ENCODE results near the gene FCHSD2. TPM values are rescaled to one million over a fixed set of nuclear protein-coding genes. Genes with fewer than 3 reads are reported as not detected.

The FCHSD2 gene
- total RNA-seq, 1 donor from 2014 or later = 10.0 TPM

DNA sequence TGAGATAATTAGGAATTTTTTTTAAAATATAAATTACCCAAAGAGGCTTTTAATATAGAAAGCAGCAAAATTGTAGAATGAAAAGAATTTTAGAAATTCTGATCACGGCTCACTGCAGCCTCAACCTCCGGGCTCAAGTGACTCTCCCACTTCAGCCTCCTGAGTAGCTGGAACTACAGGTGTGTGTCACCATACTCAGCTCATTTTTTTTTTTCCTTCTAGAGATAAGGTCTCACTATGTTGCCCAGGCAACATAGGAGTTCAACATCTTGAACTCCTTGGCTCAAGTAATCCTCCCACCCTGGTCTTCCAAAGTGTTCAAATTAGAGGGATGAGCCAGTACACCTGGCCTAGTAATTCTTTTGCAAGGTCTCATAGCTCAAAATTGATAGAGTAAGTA lies 251.2 kb downstream of the FCHSD2 start:
- TF ChIP-seq CTCF (IDR thresholded peaks at IDR 0.05; ENCODE audit: insufficient read depth, low read length, severe bottlenecking) = no peak

GRCh38 chr11:72886619-72887018 lies 255.5 kb downstream of the FCHSD2 start:
- no peak for DNase-seq (ENCODE audit: low read depth)
- TF ChIP-seq CTCF (IDR thresholded peaks at IDR 0.05; ENCODE audit: insufficient read depth, low read length, severe bottlenecking) = no peak
- Histone ChIP-seq H3K4me3 (ENCODE audit: low read depth, low read length) (no peak overlapping the region), H3K27me3 (ENCODE audit: control insufficient read depth, insufficient read depth, low read length) (no peaks in the 10 kb centered on the region), H3K36me3 (ENCODE audit: control insufficient read depth, insufficient read depth, low read length) (peaks cover 2% of the 10 kb centered on the region)
- FAIRE-seq = no peak

More for the DNA sequence above, 251.2 kb downstream of the FCHSD2 start:
- no peak for FAIRE-seq
- H3K36me3 ChIP-seq (ENCODE audit: control insufficient read depth, insufficient read depth, low read length) = peaks cover 2% of the 10 kb centered on the region
- DNase-seq (ENCODE audit: low read depth) = no peak
- no peaks in the 10 kb centered on the region for H3K27me3 ChIP-seq (ENCODE audit: control insufficient read depth, insufficient read depth, low read length)
- H3K4me3 ChIP-seq (ENCODE audit: low read depth, low read length) = no peak overlapping the region

GRCh38 chr11:72885749-72886609 lies 256.1 kb downstream of the FCHSD2 start:
- no peak for FAIRE-seq
- Histone ChIP-seq H3K27me3 (ENCODE audit: control insufficient read depth, insufficient read depth, low read length) (no peaks in the 10 kb centered on the region), H3K36me3 (ENCODE audit: control insufficient read depth, insufficient read depth, low read length) (peaks cover 2% of the 10 kb centered on the region), H3K4me3 (ENCODE audit: low read depth, low read length) (no peak overlapping the region)
- TF ChIP-seq CTCF (IDR thresholded peaks at IDR 0.05; ENCODE audit: insufficient read depth, low read length, severe bottlenecking) = no peak
- DNase-seq (ENCODE audit: low read depth) = no peak

GRCh38 chr11:72876147-72876546 lies 266.0 kb downstream of the FCHSD2 start:
- Histone ChIP-seq H3K36me3 (ENCODE audit: control insufficient read depth, insufficient read depth, low read length) (no peaks in the 10 kb centered on the region), H3K4me3 (ENCODE audit: low read depth, low read length) (no peak overlapping the region), H3K27me3 (ENCODE audit: control insufficient read depth, insufficient read depth, low read length) (no peaks in the 10 kb centered on the region)
- FAIRE-seq (no peak), DNase-seq (ENCODE audit: low read depth) (no peak)
- no peak for TF ChIP-seq CTCF (IDR thresholded peaks at IDR 0.05; ENCODE audit: insufficient read depth, low read length, severe bottlenecking)

- Histone ChIP-seq H3K36me3 (ENCODE audit: control insufficient read depth, insufficient read depth, low read length) (no peaks in the 10 kb centered on the region), H3K4me3 (ENCODE audit: low read depth, low read length) (no peak overlapping the region), H3K27me3 (ENCODE audit: control insufficient read depth, insufficient read depth, low read length) (no peaks in the 10 kb centered on the region)
- TF ChIP-seq CTCF (IDR thresholded peaks at IDR 0.05; ENCODE audit: insufficient read depth, low read length, severe bottlenecking) = no peak
- DNase-seq (ENCODE audit: low read depth) (no peak), FAIRE-seq (no peak)
These were observed 266.4 kb downstream of the FCHSD2 start for GRCh38 chr11:72875736-72876135.

Measured in bronchial epithelial cell (primary cell).